ENCODE data around the gene LMBR1. TPM values are rescaled to one million over a fixed set of nuclear protein-coding genes. Genes with fewer than 3 reads are reported as not detected.

LMBR1 gene
- total RNA-seq, 3 donors from 2014 or later, result 40.5 to 56.3 (median 44.9) TPM

GRCh38 chr7:156629873-156630272, 263.1 kb downstream of the LMBR1 start:
- Histone ChIP-seq H3K36me3 (ENCODE audit: low read depth) (no peaks in the 10 kb centered on the region), H3K4me1 (ENCODE audit: low read depth) (no peaks in the 10 kb centered on the region), H3K4me3 (no peak overlapping the region), H3K9me3 (peaks cover 10% of the 10 kb centered on the region)
- TF ChIP-seq CTCF (IDR thresholded peaks at IDR 0.05), result no peak
- intact Hi-C loops (cut with DNase I, micrococcal nuclease), result no loop called here
- no peak for DNase-seq
- no peak for ATAC-seq

- intact Hi-C loops (cut with DNase I, micrococcal nuclease), result no loop called here
- Histone ChIP-seq H3K36me3 (ENCODE audit: low read depth) (no peaks in the 10 kb centered on the region), H3K4me3 (no peak overlapping the region), H3K9me3 (peaks cover 10% of the 10 kb centered on the region), H3K4me1 (ENCODE audit: low read depth) (no peaks in the 10 kb centered on the region)
- no peak for DNase-seq
- TF ChIP-seq CTCF (IDR thresholded peaks at IDR 0.05), result no peak
- ATAC-seq, result no peak
Measured at GRCh38 chr7:156628562-156628961, 264.4 kb downstream of the LMBR1 start.

Other genes starting within 250 kb of the LMBR1 start
- gene NOM1, start 56.5 kb upstream of the LMBR1 start, total RNA-seq, result 10 to 100 TPM; 13.9 to 20.9 (median 15.9) TPM
- 10 to 100 TPM in 2 of 3 donors, 1 to 10 TPM in 1; 9.7 to 24.9 (median 24.0) TPM for gene MNX1, start 117.5 kb upstream of the LMBR1 start, total RNA-seq
- gene UBE3C, start 245.7 kb upstream of the LMBR1 start, total RNA-seq, result 10 to 100 TPM; 58.1 to 68.0 (median 66.7) TPM

Measured in mucosa of descending colon (tissue), 3 donors.